HCT116 (cell line): ENCODE measurements around the gene OR2G6.
"Not testable (repeated sequence)": the region's sequence is repeated elsewhere in the genome, so short reads cannot be mapped to it uniquely, and the experiment has no call there.

Source experiments
- EZH2 ChIP-seq: fragments of 200-600 bp; sonication (generic); IDR thresholded peaks from 2 replicates; pipeline ENCODE4 v1.6.1; 2017; ENCODE audit warnings: antibody characterized with exemption, mixed run types
- POLR2A ChIP-seq: IDR thresholded peaks from 2 replicates; pipeline ENCODE4 v1.7.0; 2011; ENCODE audit warnings: borderline replicate concordance; ENCODE audit not compliant: insufficient read depth, insufficient read length; ENCODE audit errors: extremely low read depth
- POLR2AphosphoS5 ChIP-seq: IDR thresholded peaks from 2 replicates; pipeline ENCODE4 v1.6.1; 2011; ENCODE audit warnings: mild to moderate bottlenecking, low read depth, low read length, moderate library complexity
- SP1 ChIP-seq: IDR thresholded peaks from 2 replicates; pipeline ENCODE4 v1.6.1; 2012; ENCODE audit warnings: low read depth
- TF ChIP-seq, protein P1 (sequence below), 3 experiments: fragments of 200-600 bp in 1 of 3; sonication (generic) in 1 of 3; IDR thresholded peaks in 2 of 3; conservative IDR thresholded peaks in 1 of 3; 2 replicates each; pipeline ENCODE4 v1.5.1; 2012 to 2017; ENCODE audit warnings: low read depth in 2 of 3, low read length in 2 of 3, antibody characterized with exemption in 1 of 3, borderline replicate concordance in 1 of 3, control low read depth in 1 of 3, mild to moderate bottlenecking in 1 of 3, mixed read lengths in 1 of 3, mixed run types in 1 of 3, moderate library complexity in 1 of 3; ENCODE audit not compliant: insufficient read depth in 1 of 3
- TF ChIP-seq, protein P2 (sequence below): IDR thresholded peaks from 2 replicates; pipeline ENCODE4 v1.6.1; 2012

DNA sequence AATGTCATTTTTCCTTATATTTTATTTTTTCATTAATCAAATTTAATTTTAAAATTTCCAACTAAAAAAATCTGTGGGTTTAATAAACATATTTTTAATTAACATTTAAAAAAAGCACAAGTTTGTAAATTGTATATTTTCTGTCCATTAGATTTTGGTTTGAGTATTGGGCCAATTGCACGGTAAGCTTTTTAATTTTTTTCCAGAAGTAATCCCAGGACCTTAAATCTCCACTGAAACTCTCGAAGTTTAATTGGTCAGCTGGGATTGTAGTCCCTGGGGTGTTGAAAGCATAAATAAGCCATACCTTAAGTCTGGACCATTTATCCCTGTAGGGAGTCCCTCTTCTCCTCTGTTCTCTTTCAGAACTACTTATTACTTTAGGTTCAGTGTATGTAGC lies at the start of gene OR2G6:
- TF ChIP-seq EZH2, POLR2AphosphoS5, SP1, POLR2A: not testable (repeated sequence)
- TF ChIP-seq, protein P1, sequence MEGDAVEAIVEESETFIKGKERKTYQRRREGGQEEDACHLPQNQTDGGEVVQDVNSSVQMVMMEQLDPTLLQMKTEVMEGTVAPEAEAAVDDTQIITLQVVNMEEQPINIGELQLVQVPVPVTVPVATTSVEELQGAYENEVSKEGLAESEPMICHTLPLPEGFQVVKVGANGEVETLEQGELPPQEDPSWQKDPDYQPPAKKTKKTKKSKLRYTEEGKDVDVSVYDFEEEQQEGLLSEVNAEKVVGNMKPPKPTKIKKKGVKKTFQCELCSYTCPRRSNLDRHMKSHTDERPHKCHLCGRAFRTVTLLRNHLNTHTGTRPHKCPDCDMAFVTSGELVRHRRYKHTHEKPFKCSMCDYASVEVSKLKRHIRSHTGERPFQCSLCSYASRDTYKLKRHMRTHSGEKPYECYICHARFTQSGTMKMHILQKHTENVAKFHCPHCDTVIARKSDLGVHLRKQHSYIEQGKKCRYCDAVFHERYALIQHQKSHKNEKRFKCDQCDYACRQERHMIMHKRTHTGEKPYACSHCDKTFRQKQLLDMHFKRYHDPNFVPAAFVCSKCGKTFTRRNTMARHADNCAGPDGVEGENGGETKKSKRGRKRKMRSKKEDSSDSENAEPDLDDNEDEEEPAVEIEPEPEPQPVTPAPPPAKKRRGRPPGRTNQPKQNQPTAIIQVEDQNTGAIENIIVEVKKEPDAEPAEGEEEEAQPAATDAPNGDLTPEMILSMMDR (IDR thresholded peaks at IDR 0.05 in 2 of 3, conservative IDR thresholded peaks at IDR 0.05 in 1 of 3; ENCODE audit: borderline replicate concordance in 1 of 3, insufficient read depth in 1 of 3, low read depth in 2 of 3, low read length in 2 of 3), result not testable (repeated sequence)
- TF ChIP-seq, protein P2, sequence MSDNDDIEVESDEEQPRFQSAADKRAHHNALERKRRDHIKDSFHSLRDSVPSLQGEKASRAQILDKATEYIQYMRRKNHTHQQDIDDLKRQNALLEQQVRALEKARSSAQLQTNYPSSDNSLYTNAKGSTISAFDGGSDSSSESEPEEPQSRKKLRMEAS, result not testable (repeated sequence)
